ENCODE results near the gene KCNH6. TPM values are rescaled to one million over a fixed set of nuclear protein-coding genes. Genes with fewer than 3 reads are reported as not detected.
A peak's percentile ranks its signal among the peaks of the same experiment; 100 is the strongest.

KCNH6 gene
- total and polyA plus RNA-seq, 9 of the 15 experiments (the other 6 are each of a cell fraction or from before 2014, with no cell fraction given), result not detected

GRCh38 chr17:63549946-63550816 lies 27.0 kb downstream of the KCNH6 start, which contains the start of gene DCAF7 (continued):
- TF ChIP-seq NELFE (IDR thresholded peaks at IDR 0.05; ENCODE audit: insufficient read depth, insufficient read length) (no peak), EZH2 (IDR thresholded peaks at IDR 0.05; ENCODE audit: borderline replicate concordance, low read depth, low read length) (no peak), CHD2 (IDR thresholded peaks at IDR 0.05; ENCODE audit: low read depth, low read length) (peak; percentile 90), TRIM28 (IDR thresholded peaks at IDR 0.05) (no peak), SFPQ (IDR thresholded peaks at IDR 0.05; ENCODE audit: low read depth, low read length) (no peak), ATF7 (IDR thresholded peaks at IDR 0.05) (peak; percentile 95), EGR1 (conservative IDR thresholded peaks at IDR 0.05) (peak; percentile 100)
- TF ChIP-seq, protein P1, sequence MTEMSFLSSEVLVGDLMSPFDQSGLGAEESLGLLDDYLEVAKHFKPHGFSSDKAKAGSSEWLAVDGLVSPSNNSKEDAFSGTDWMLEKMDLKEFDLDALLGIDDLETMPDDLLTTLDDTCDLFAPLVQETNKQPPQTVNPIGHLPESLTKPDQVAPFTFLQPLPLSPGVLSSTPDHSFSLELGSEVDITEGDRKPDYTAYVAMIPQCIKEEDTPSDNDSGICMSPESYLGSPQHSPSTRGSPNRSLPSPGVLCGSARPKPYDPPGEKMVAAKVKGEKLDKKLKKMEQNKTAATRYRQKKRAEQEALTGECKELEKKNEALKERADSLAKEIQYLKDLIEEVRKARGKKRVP (CRISPR knock-in tag; IDR thresholded peaks at IDR 0.05), result no peak
- TF ChIP-seq, protein P2, sequence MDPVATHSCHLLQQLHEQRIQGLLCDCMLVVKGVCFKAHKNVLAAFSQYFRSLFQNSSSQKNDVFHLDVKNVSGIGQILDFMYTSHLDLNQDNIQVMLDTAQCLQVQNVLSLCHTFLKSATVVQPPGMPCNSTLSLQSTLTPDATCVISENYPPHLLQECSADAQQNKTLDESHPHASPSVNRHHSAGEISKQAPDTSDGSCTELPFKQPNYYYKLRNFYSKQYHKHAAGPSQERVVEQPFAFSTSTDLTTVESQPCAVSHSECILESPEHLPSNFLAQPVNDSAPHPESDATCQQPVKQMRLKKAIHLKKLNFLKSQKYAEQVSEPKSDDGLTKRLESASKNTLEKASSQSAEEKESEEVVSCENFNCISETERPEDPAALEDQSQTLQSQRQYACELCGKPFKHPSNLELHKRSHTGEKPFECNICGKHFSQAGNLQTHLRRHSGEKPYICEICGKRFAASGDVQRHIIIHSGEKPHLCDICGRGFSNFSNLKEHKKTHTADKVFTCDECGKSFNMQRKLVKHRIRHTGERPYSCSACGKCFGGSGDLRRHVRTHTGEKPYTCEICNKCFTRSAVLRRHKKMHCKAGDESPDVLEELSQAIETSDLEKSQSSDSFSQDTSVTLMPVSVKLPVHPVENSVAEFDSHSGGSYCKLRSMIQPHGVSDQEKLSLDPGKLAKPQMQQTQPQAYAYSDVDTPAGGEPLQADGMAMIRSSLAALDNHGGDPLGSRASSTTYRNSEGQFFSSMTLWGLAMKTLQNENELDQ (CRISPR knock-in tag; IDR thresholded peaks at IDR 0.05; ENCODE audit: borderline replicate concordance), result no peak
- TF ChIP-seq, protein P3, sequence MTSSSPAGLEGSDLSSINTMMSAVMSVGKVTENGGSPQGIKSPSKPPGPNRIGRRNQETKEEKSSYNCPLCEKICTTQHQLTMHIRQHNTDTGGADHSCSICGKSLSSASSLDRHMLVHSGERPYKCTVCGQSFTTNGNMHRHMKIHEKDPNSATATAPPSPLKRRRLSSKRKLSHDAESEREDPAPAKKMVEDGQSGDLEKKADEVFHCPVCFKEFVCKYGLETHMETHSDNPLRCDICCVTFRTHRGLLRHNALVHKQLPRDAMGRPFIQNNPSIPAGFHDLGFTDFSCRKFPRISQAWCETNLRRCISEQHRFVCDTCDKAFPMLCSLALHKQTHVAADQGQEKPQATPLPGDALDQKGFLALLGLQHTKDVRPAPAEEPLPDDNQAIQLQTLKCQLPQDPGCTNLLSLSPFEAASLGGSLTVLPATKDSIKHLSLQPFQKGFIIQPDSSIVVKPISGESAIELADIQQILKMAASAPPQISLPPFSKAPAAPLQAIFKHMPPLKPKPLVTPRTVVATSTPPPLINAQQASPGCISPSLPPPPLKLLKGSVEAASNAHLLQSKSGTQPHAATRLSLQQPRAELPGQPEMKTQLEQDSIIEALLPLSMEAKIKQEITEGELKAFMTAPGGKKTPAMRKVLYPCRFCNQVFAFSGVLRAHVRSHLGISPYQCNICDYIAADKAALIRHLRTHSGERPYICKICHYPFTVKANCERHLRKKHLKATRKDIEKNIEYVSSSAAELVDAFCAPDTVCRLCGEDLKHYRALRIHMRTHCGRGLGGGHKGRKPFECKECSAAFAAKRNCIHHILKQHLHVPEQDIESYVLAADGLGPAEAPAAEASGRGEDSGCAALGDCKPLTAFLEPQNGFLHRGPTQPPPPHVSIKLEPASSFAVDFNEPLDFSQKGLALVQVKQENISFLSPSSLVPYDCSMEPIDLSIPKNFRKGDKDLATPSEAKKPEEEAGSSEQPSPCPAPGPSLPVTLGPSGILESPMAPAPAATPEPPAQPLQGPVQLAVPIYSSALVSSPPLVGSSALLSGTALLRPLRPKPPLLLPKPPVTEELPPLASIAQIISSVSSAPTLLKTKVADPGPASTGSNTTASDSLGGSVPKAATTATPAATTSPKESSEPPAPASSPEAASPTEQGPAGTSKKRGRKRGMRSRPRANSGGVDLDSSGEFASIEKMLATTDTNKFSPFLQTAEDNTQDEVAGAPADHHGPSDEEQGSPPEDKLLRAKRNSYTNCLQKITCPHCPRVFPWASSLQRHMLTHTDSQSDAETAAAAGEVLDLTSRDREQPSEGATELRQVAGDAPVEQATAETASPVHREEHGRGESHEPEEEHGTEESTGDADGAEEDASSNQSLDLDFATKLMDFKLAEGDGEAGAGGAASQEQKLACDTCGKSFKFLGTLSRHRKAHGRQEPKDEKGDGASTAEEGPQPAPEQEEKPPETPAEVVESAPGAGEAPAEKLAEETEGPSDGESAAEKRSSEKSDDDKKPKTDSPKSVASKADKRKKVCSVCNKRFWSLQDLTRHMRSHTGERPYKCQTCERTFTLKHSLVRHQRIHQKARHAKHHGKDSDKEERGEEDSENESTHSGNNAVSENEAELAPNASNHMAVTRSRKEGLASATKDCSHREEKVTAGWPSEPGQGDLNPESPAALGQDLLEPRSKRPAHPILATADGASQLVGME (CRISPR knock-in tag; IDR thresholded peaks at IDR 0.05), result no peak
